Neuron (in vitro differentiated cells): ENCODE measurements around the gene ZC3H14.
A peak's percentile ranks its signal among the peaks of the same experiment; 100 is the strongest.
"Not testable (repeated sequence)": the region's sequence is repeated elsewhere in the genome, so short reads cannot be mapped to it uniquely, and the experiment has no call there.

Source experiments
- H2AFZ ChIP-seq: one replicate; pipeline ENCODE4 v1.6.1; 2013; ENCODE audit warnings: low read depth, mild to moderate bottlenecking, inconsistent platforms, low read length, moderate library complexity
- H3K27me3 ChIP-seq: one replicate; pipeline ENCODE4 v1.6.1; 2013; ENCODE audit warnings: low read length; ENCODE audit not compliant: insufficient read depth
- H3K36me3 ChIP-seq: one replicate; pipeline ENCODE4 v1.6.1; 2013; ENCODE audit warnings: low read length; ENCODE audit not compliant: insufficient read depth
- H3K4me1 ChIP-seq: one replicate; pipeline ENCODE4 v1.6.1; 2013; ENCODE audit warnings: low read length; ENCODE audit not compliant: insufficient read depth
- H3K4me3 ChIP-seq: 2 replicates; pipeline ENCODE4 v1.5.1; 2013; ENCODE audit warnings: mild to moderate bottlenecking, low read length, moderate library complexity
- H3K9me3 ChIP-seq: one replicate; pipeline ENCODE4 v1.6.1; 2013; ENCODE audit warnings: low read length

Gene ZC3H14

GRCh38 chr14:88562831-88563686 is at the start of gene ZC3H14:
TSS of gene ZC3H14 (plus strand) at chr14:88563037. CDS start at chr14:88563134, 97 bp downstream.
- Histone ChIP-seq H2AFZ (peak within 1 kb of the TSS; percentile 87), H3K9me3 (no peaks in the 10 kb centered on the region), H3K4me1 (peaks cover 21% of the 10 kb centered on the region), H3K36me3 (peaks cover 22% of the 10 kb centered on the region), H3K27me3 (no peaks in the 10 kb centered on the region), H3K4me3 (peak within 1 kb of the TSS; percentile 92)

- peaks cover 27% of the 10 kb centered on the region for H3K36me3 ChIP-seq
- no peaks in the 10 kb centered on the region for H3K27me3 ChIP-seq
- no peaks in the 10 kb centered on the region for H3K9me3 ChIP-seq
- peaks cover 9% of the 10 kb centered on the region for H3K4me1 ChIP-seq
- H2AFZ ChIP-seq: no peak overlapping the region
- no peak overlapping the region for H3K4me3 ChIP-seq
These were observed 47.2 kb upstream of the ZC3H14 start for GRCh38 chr14:88515499-88516221.

- Histone ChIP-seq H3K36me3 (peaks cover 27% of the 10 kb centered on the region), H3K4me3 (no peak overlapping the region), H3K4me1 (peaks cover 9% of the 10 kb centered on the region), H3K27me3 (no peaks in the 10 kb centered on the region), H3K9me3 (no peaks in the 10 kb centered on the region), H2AFZ (no peak overlapping the region)
These were observed 45.9 kb upstream of the ZC3H14 start for GRCh38 chr14:88516861-88517357.

DNA sequence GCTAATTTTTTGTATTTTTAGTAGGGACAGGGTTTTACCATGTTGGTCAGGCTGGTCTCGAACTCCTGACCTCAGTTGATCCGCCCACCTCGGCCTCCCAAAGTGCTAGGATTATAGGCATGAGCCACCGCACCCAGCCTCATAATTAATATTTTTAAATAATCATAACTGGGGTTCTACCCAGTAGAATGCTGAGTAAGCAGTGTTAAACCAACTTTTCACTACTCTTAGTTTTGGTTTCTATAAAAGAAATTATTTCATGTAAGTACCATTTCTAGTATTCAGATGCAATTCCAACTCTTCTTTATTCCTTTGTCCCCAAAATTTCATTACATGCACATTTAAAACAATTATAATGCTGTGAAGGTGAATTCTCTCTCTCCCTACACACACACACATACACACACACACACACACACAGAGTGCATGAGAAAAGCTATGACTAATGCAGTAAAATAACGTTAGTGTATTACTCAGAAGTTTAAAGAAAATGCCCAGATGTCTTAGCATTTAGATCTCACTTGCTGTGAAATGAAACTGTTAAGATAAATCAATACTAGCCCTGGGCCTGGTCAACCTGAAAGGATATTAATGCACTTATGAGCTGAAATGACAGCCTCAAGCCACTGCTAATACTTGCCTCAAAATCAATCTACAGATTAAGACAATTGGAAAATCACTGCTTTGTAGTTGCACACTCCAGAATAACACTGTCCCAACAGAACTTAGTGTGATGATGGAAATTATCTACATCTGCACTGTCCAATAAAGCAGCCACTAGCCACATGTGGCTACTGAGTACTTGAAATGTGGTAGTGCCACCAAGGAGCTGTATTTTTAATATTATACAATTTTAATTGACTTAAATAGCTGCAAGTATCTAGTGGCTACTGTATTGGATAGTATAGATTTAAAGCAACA is 44.0 kb upstream of the ZC3H14 start:
- H3K4me3 ChIP-seq: no peak overlapping the region
- no peaks in the 10 kb centered on the region for H3K9me3 ChIP-seq
- no peak overlapping the region for H2AFZ ChIP-seq

DNA sequence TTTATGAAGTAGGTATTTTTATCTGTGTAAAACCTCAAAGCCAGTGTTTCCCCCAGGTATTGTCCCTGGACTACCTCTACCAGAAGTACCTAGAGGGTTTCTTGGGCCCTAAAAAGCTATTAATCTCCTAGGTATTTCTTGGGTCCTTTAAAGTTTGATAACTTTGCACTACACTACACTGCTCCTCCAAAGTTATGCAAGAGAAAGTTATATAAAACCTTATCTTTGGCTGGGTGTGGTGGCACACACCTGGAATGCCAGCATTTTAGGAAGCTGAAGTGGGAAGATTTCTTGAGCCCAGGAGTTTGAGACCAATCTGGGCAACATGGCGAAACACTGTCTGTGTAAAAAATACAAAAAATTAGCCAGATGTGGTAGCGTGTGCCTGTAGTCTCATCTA is 42.9 kb upstream of the ZC3H14 start:
- peaks cover 9% of the 10 kb centered on the region for H3K4me1 ChIP-seq
- peaks cover 10% of the 10 kb centered on the region for H3K36me3 ChIP-seq
- no peak overlapping the region for H2AFZ ChIP-seq
- no peaks in the 10 kb centered on the region for H3K27me3 ChIP-seq
- H3K9me3 ChIP-seq: no peaks in the 10 kb centered on the region
- no peak overlapping the region for H3K4me3 ChIP-seq

More for the DNA sequence above, 44.0 kb upstream of the ZC3H14 start:
- Histone ChIP-seq H3K36me3 (peaks cover 17% of the 10 kb centered on the region), H3K27me3 (no peaks in the 10 kb centered on the region), H3K4me1 (peaks cover 9% of the 10 kb centered on the region)

DNA sequence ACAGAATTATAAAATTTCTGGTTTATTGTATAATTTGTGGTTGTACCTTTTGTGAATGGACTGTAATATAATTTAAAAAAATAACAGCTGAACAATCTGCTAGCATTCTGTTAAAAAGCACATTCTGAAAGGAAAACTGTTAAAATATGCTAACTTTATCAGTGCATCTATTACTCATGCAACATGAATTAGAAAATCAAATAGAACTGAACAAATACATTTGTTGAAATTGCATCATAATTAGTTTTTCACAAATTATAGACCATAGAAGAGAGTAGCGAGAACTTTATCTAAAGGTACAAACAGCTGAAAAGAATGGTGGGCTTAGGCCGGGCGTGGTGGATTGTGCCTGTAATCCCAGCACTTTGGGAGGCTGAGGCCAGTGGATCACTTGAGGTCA is 41.0 kb upstream of the ZC3H14 start:
- no peaks in the 10 kb centered on the region for H3K9me3 ChIP-seq
- H3K27me3 ChIP-seq: no peaks in the 10 kb centered on the region
- no peak overlapping the region for H2AFZ ChIP-seq
- peaks cover 6% of the 10 kb centered on the region for H3K36me3 ChIP-seq
- no peak overlapping the region for H3K4me3 ChIP-seq
- H3K4me1 ChIP-seq: peaks cover 5% of the 10 kb centered on the region

DNA sequence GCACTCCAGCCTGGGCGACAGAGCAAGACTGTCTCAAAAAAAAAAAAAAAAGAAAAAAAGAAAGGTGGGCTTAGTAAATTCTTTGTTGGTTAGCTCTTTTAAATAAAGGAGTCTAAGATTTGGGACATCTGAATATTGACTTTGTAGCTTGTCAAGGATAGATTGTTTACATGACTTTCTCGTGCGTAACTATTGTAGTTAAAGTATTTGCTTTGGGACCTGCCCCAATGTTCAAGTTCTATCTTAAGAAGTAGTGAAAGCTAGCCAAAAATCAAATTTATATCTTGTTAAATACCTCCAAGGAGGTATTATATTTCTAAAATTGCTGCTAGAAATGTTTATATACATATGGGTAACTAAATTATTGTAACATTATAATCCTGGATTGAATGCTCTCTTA is 40.4 kb upstream of the ZC3H14 start:
- H3K9me3 ChIP-seq: no peaks in the 10 kb centered on the region
- H3K4me3 ChIP-seq: no peak overlapping the region
- peaks cover 5% of the 10 kb centered on the region for H3K36me3 ChIP-seq
- H3K4me1 ChIP-seq: no peaks in the 10 kb centered on the region
- H2AFZ ChIP-seq: no peak overlapping the region
- no peaks in the 10 kb centered on the region for H3K27me3 ChIP-seq

- Histone ChIP-seq H3K36me3 (peaks cover 21% of the 10 kb centered on the region), H3K9me3 (peaks cover 16% of the 10 kb centered on the region)
- not testable (repeated sequence) for H3K27me3 ChIP-seq, H3K4me1 ChIP-seq, H2AFZ ChIP-seq, H3K4me3 ChIP-seq
These were observed 32.9 kb upstream of the ZC3H14 start for GRCh38 chr14:88529889-88530288.

DNA sequence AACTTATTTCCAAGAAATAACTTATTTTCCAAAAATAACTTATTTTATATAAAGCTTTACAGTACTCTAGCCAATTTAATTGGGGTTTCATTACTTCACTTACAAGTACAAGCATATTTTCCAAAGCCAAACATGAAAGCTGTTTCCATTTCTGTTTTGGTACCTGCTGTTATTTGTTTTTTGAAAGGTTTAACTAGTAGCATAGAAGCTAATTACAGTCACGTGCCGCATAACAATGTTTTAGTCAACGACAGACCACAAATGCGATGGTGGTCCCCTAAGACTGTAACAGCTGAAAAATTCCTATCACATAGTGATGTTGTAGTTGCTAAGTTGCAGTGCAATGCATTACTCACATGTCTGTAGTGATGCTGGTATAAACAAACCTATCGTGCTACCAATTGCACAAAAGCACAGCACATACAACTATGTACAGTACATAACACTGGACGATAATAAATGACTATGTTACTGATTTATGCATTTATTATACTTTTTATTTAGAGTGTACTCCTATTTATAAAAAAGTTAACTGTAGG is 29.7 kb upstream of the ZC3H14 start:
- H3K4me3 ChIP-seq: no peak overlapping the region
- no peaks in the 10 kb centered on the region for H3K27me3 ChIP-seq
- H2AFZ ChIP-seq: no peak overlapping the region
- peaks cover 16% of the 10 kb centered on the region for H3K9me3 ChIP-seq
- peaks cover 35% of the 10 kb centered on the region for H3K36me3 ChIP-seq
- no peaks in the 10 kb centered on the region for H3K4me1 ChIP-seq

DNA sequence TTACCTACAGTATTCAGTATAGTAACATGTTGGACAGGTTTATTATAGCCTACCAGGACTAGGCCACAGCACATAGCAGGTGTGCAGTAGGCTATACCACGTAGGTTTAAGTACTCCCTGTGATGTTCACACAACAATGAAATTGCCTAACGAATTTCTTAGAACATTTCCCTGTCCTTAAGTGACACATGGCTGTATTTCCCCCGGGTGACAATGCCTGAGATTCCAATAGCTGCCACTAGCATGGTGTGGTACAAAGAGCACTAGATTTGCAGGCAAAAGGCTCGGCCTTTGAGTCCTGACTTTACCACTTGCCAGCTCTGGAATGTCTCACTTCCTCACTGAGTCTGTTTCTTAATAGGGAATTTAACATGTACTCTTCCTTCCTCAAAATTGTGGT is 27.7 kb upstream of the ZC3H14 start:
- Histone ChIP-seq H3K36me3 (peaks cover 40% of the 10 kb centered on the region), H3K9me3 (peaks cover 7% of the 10 kb centered on the region), H3K4me1 (no peaks in the 10 kb centered on the region), H2AFZ (no peak overlapping the region), H3K27me3 (no peaks in the 10 kb centered on the region), H3K4me3 (no peak overlapping the region)

DNA sequence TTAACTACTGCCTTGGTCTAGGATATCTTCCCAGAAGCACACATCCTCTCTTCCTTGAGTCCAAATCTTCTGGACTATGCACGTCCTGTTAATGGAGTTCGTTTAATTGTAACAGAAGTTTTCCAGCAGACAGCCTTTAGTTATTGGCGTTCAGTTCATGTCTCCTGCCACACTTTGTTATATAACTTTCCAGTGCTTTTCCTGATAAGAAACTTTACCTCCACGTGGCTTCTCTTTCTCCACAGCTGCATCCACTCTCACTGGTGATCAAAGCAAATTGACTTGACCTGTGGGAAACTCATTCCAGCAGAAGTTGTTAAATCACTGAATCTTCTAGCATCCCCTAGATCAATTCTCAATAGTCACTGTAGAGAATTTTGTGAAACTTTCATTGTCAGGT is 27.0 kb upstream of the ZC3H14 start:
- Histone ChIP-seq H3K4me1 (no peaks in the 10 kb centered on the region), H3K4me3 (no peak overlapping the region), H3K36me3 (peaks cover 41% of the 10 kb centered on the region), H2AFZ (no peak overlapping the region), H3K27me3 (no peaks in the 10 kb centered on the region), H3K9me3 (peaks cover 4% of the 10 kb centered on the region)

- no peaks in the 10 kb centered on the region for H3K4me1 ChIP-seq
- H3K9me3 ChIP-seq: no peaks in the 10 kb centered on the region
- peaks cover 41% of the 10 kb centered on the region for H3K36me3 ChIP-seq
- no peak overlapping the region for H3K4me3 ChIP-seq
- no peaks in the 10 kb centered on the region for H3K27me3 ChIP-seq
- H2AFZ ChIP-seq: no peak overlapping the region
These were observed 21.5 kb upstream of the ZC3H14 start for GRCh38 chr14:88541324-88541723.
